Neural progenitor cell (in vitro differentiated cells): Measurements from ENCODE around the gene LCA5L. TPM values are rescaled to one million over a fixed set of nuclear protein-coding genes. Genes with fewer than 3 reads are reported as not detected.

Experiments used
- DNase-seq: peaks from one replicate; pipeline ENCODE4 v3.0.0-alpha.2; 2016; ENCODE audit warnings: low spot score
- H2AFZ ChIP-seq: fragments of 200-600 bp; sonication (generic); replicated peaks from 2 replicates; pipeline ENCODE4 v1.6.1; 2016; ENCODE audit warnings: antibody characterized with exemption
- H3F3A ChIP-seq: fragments of 200-600 bp; sonication (generic); 2 replicates; pipeline ENCODE4 v1.6.1; 2016; ENCODE audit warnings: antibody characterized with exemption, low read depth
- H3K27ac ChIP-seq: fragments of 200-600 bp; sonication (generic); 2 replicates; pipeline ENCODE4 v1.5.1; 2016; ENCODE audit warnings: mild to moderate bottlenecking
- H3K27me3 ChIP-seq: fragments of 200-600 bp; sonication (generic); 2 replicates; pipeline ENCODE4 v1.6.1; 2016; ENCODE audit warnings: mild to moderate bottlenecking, moderate library complexity
- H3K36me3 ChIP-seq: fragments of 200-600 bp; sonication (generic); 2 replicates; pipeline ENCODE4 v1.5.1; 2016
- H3K4me1 ChIP-seq: fragments of 200-600 bp; sonication (generic); 2 replicates; pipeline ENCODE4 v1.6.1; 2016; ENCODE audit warnings: mixed run types
- H3K4me2 ChIP-seq: fragments of 200-600 bp; sonication (generic); 2 replicates; pipeline ENCODE4 v1.6.1; 2016
- H3K4me3 ChIP-seq: fragments of 200-600 bp; sonication (generic); 2 replicates; pipeline ENCODE4 v1.5.1; 2016
- H3K79me2 ChIP-seq: fragments of 200-600 bp; sonication (generic); 2 replicates; pipeline ENCODE4 v1.6.1; 2016; ENCODE audit warnings: low read depth
- H3K9ac ChIP-seq: fragments of 200-600 bp; sonication (generic); 2 replicates; pipeline ENCODE4 v1.6.1; 2016
- H3K9me3 ChIP-seq: fragments of 200-600 bp; sonication (generic); 2 replicates; pipeline ENCODE4 v1.5.1; 2016; ENCODE audit warnings: low read depth
- H4K20me1 ChIP-seq: fragments of 200-600 bp; sonication (generic); 2 replicates; pipeline ENCODE4 v1.6.1; 2016; ENCODE audit warnings: low read depth
- H3K27ac Mint-ChIP-seq: 3 replicates; pipeline ENCODE4 v1.8.0; 2021; ENCODE audit warnings: mixed read lengths
- H3K27me3 Mint-ChIP-seq: 2 replicates; pipeline ENCODE4 v1.8.0; 2022; ENCODE audit warnings: low read depth, mild to moderate bottlenecking, inconsistent platforms, moderate library complexity, mixed read lengths; ENCODE audit not compliant: insufficient read depth
- H3K36me3 Mint-ChIP-seq: 3 replicates; pipeline ENCODE4 v1.8.0; 2021; ENCODE audit warnings: mixed read lengths
- H3K4me1 Mint-ChIP-seq: 3 replicates; pipeline ENCODE4 v1.8.0; 2021; ENCODE audit warnings: mixed read lengths
- H3K4me3 Mint-ChIP-seq: 3 replicates; pipeline ENCODE4 v1.8.0; 2021; ENCODE audit warnings: mild to moderate bottlenecking, moderate library complexity, mixed read lengths
- H3K9me3 Mint-ChIP-seq: 3 replicates; pipeline ENCODE4 v1.8.0; 2020; ENCODE audit warnings: mixed read lengths
- CTCF ChIP-seq: fragments of 200-600 bp; sonication (generic); IDR thresholded peaks from 2 replicates; pipeline ENCODE4 v1.5.1; 2017; ENCODE audit warnings: antibody characterized with exemption, mild to moderate bottlenecking
- EZH2 ChIP-seq: fragments of 200-600 bp; sonication (generic); IDR thresholded peaks from 2 replicates; pipeline ENCODE4 v1.6.1; 2017; ENCODE audit warnings: antibody characterized with exemption, mild to moderate bottlenecking, moderate library complexity
- EZH2phosphoT487 ChIP-seq: fragments of 200-600 bp; sonication (generic); IDR thresholded peaks from 2 replicates; pipeline ENCODE4 v1.6.1; 2017; ENCODE audit warnings: antibody characterized with exemption
- total RNA-seq: library from RNA; depleted of rRNA; stranded (reverse); fragments of >200 nt; gene quantifications from 2 replicates; pipeline ENCODE4 v1.2.3, GENCODE V29; 2015; ENCODE audit warnings: low replicate concordance

LCA5L gene
- total RNA-seq, 1 donor from 2014 or later, result 4.7 TPM

- peaks cover 28% of the 10 kb centered on the region for H3K4me1 ChIP-seq
- H3K4me3 ChIP-seq, result peak overlapping the region; percentile 51
- H3K27me3 ChIP-seq, result no peaks in the 10 kb centered on the region
- Mint-ChIP-seq H3K27me3 (peaks cover 4% of the 10 kb centered on the region), H3K4me3 (peak overlapping the region; percentile 83), H3K36me3 (peaks cover 19% of the 10 kb centered on the region), H3K27ac (no peak overlapping the region), H3K9me3 (no peaks in the 10 kb centered on the region), H3K4me1 (peaks cover 53% of the 10 kb centered on the region)
- H4K20me1 ChIP-seq, result peaks cover 24% of the 10 kb centered on the region
- H2AFZ ChIP-seq, result no peak overlapping the region
- no peaks in the 10 kb centered on the region for H3K9me3 ChIP-seq
- peaks cover 30% of the 10 kb centered on the region for H3K79me2 ChIP-seq
- no peak overlapping the region for H3K27ac ChIP-seq
- no peak overlapping the region for H3K9ac ChIP-seq
- peak overlapping the region; percentile 82 for H3K4me2 ChIP-seq
- DNase-seq, result peak; percentile 90
- H3F3A ChIP-seq, result peaks cover 28% of the 10 kb centered on the region
- H3K36me3 ChIP-seq, result no peaks in the 10 kb centered on the region
- TF ChIP-seq EZH2phosphoT487, result no peak
- TF ChIP-seq EZH2, result no peak
- TF ChIP-seq CTCF, result peak; percentile 91
These were observed 57.4 kb downstream of the LCA5L start for GRCh38 chr21:39388038-39388810.

- Histone ChIP-seq H3K4me1 (peaks cover 24% of the 10 kb centered on the region), H2AFZ (no peak overlapping the region), H3K79me2 (peaks cover 32% of the 10 kb centered on the region), H3K9ac (no peak overlapping the region), H4K20me1 (peaks cover 24% of the 10 kb centered on the region), H3K4me2 (peak overlapping the region; percentile 82), H3F3A (peaks cover 28% of the 10 kb centered on the region), H3K36me3 (no peaks in the 10 kb centered on the region), H3K9me3 (no peaks in the 10 kb centered on the region), H3K4me3 (peak overlapping the region; percentile 51), H3K27ac (no peak overlapping the region), H3K27me3 (no peaks in the 10 kb centered on the region)
- H3K27me3 Mint-ChIP-seq, result peaks cover 4% of the 10 kb centered on the region
- DNase-seq, result peak; percentile 97
- peaks cover 46% of the 10 kb centered on the region for H3K4me1 Mint-ChIP-seq
- H3K4me3 Mint-ChIP-seq, result peak overlapping the region; percentile 83
- TF ChIP-seq CTCF, result no peak
- TF ChIP-seq EZH2phosphoT487, result no peak
- no peak for TF ChIP-seq EZH2
- no peaks in the 10 kb centered on the region for H3K9me3 Mint-ChIP-seq
- H3K36me3 Mint-ChIP-seq, result peaks cover 13% of the 10 kb centered on the region
- H3K27ac Mint-ChIP-seq, result no peak overlapping the region
These were observed 58.0 kb downstream of the LCA5L start for GRCh38 chr21:39387461-39388037.

- TF ChIP-seq CTCF (no peak), EZH2phosphoT487 (no peak), EZH2 (no peak)
- Mint-ChIP-seq H3K27ac (no peak overlapping the region), H3K27me3 (peaks cover 2% of the 10 kb centered on the region), H3K4me1 (peaks cover 42% of the 10 kb centered on the region), H3K4me3 (no peak overlapping the region), H3K36me3 (peaks cover 11% of the 10 kb centered on the region), H3K9me3 (no peaks in the 10 kb centered on the region)
- Histone ChIP-seq H3K27ac (no peak overlapping the region), H3K36me3 (no peaks in the 10 kb centered on the region), H3K27me3 (no peaks in the 10 kb centered on the region), H3K4me1 (peaks cover 18% of the 10 kb centered on the region), H4K20me1 (peaks cover 27% of the 10 kb centered on the region), H3K79me2 (peaks cover 39% of the 10 kb centered on the region), H3K9ac (no peak overlapping the region), H2AFZ (no peak overlapping the region), H3K4me3 (peak overlapping the region; percentile 51), H3F3A (peaks cover 23% of the 10 kb centered on the region), H3K9me3 (no peaks in the 10 kb centered on the region), H3K4me2 (peak overlapping the region; percentile 82)
- DNase-seq, result no peak
These were observed 58.7 kb downstream of the LCA5L start for GRCh38 chr21:39386899-39387298.
